Fibroblast of the aortic adventitia (primary cell): ENCODE results near the gene HOXA1. TPM values are rescaled to one million over a fixed set of nuclear protein-coding genes. Genes with fewer than 3 reads are reported as not detected.

Experiments
- DNase-seq: peaks from one replicate; pipeline ENCODE4 v3.0.0-alpha.2; 2010; ENCODE audit warnings: low read depth
- H3K4me3 ChIP-seq: 2 replicates; pipeline ENCODE4 v1.5.1; 2011; ENCODE audit warnings: low read depth, mild to moderate bottlenecking, control low read depth, low read length, moderate library complexity
- CTCF ChIP-seq: IDR thresholded peaks from 2 replicates; pipeline ENCODE4 v1.5.1; 2011; ENCODE audit warnings: mild to moderate bottlenecking, low read length, control low read depth, inconsistent platforms; ENCODE audit not compliant: insufficient read depth
- total RNA-seq: library from RNA; depleted of rRNA; stranded (reverse); fragments of >200 nt; gene quantifications from 2 replicates; pipeline ENCODE4 v1.2.3, GENCODE V29; 2012; ENCODE audit warnings: low replicate concordance

Gene HOXA1
- total RNA-seq, 1 donor = 0.72 TPM

GRCh38 chr7:27093184-27093895 lies 2.5 kb downstream of the HOXA1 start:
- no peak for DNase-seq
- TF ChIP-seq CTCF = no peak
- H3K4me3 ChIP-seq = no peak overlapping the region

GRCh38 chr7:27092819-27093110 lies 3.0 kb downstream of the HOXA1 start:
- H3K4me3 ChIP-seq = no peak overlapping the region
- DNase-seq = no peak
- TF ChIP-seq CTCF = no peak

GRCh38 chr7:27091941-27092818 lies 3.6 kb downstream of the HOXA1 start:
- no peak overlapping the region for H3K4me3 ChIP-seq
- no peak for TF ChIP-seq CTCF
- DNase-seq = no peak

- no peak for TF ChIP-seq CTCF
- H3K4me3 ChIP-seq = no peak overlapping the region
- DNase-seq = no peak
Measured at GRCh38 chr7:27091105-27091504, 4.7 kb downstream of the HOXA1 start.

GRCh38 chr7:27088002-27088922 lies 7.5 kb downstream of the HOXA1 start:
- TF ChIP-seq CTCF = no peak
- no peak for DNase-seq
- no peak overlapping the region for H3K4me3 ChIP-seq

- TF ChIP-seq CTCF = no peak
- no peak for DNase-seq
- no peak overlapping the region for H3K4me3 ChIP-seq
Measured at GRCh38 chr7:27083646-27084045, 12.2 kb downstream of the HOXA1 start.
